ENCODE results near the gene ZNF592. TPM values are rescaled to one million over a fixed set of nuclear protein-coding genes. Genes with fewer than 3 reads are reported as not detected.

The ZNF592 gene
- total RNA-seq, 2 experiments from 2014 or later, result 18.1 to 18.3 TPM

DNA sequence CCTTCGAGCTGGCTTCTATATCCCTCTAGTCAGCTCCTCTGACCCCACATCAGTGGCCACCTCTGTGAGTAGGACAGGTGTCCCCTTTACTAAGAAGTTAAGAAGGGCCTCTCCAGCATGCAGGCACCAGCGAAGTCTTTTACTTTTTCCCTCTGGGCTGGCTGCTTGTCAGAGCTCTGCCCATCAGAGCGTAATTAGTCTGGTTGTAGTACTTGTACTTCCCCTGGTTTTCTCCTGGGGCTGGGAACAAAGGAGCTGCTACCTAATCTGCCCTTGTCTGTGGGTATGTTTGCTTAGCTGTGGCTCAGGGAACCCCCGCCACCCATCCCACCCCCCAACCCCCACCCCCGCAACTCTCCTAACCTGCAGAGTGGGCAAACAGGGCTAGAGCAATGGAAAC is 41.4 kb downstream of the ZNF592 start:
- H3K9me3 Mint-ChIP-seq, result no peaks in the 10 kb centered on the region
- no peak for DNase-seq
- ATAC-seq, result no peak
- TF ChIP-seq CTCF (IDR thresholded peaks at IDR 0.05), result no peak
- intact Hi-C loops (cut with micrococcal nuclease), result no loop called here
- peaks cover 36% of the 10 kb centered on the region for H3K4me1 Mint-ChIP-seq (ENCODE audit: low read depth)
- H3K4me3 Mint-ChIP-seq, result no peak overlapping the region
- H3K27ac Mint-ChIP-seq, result no peak overlapping the region
- no peaks in the 10 kb centered on the region for H3K27me3 Mint-ChIP-seq
- CTCF ChIA-PET, result interaction anchor here (0.8 kb wide), 1 partner anchor 138 kb away, joined by 3 read pairs; no protein-coding TSS in a partner anchor
- POLR2A ChIA-PET, result interaction anchor here (0.5 kb wide), 1 partner anchor 22 kb away, joined by 5 read pairs; no protein-coding TSS in a partner anchor
- H3K36me3 Mint-ChIP-seq (ENCODE audit: low read depth), result peaks cover 41% of the 10 kb centered on the region

DNA sequence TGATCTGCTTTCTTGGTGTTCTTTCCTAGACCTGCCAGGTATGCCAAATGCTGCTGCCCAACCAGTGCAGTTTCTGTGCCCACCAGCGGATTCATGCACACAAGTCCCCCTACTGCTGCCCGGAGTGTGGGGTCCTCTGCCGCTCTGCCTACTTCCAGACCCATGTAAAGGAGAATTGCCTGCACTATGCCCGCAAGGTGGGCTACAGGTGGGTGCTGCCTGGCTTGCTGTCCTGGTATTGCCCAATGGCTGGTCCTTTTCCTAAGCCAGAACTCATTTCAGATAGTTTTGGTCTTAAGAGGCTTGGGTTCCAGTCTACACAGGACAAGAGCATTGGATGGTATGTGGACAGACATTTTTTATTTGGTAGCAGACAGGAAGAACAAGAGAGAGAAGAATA is 42.3 kb downstream of the ZNF592 start:
- H3K27ac Mint-ChIP-seq, result no peak overlapping the region
- no peak for ATAC-seq

DNA sequence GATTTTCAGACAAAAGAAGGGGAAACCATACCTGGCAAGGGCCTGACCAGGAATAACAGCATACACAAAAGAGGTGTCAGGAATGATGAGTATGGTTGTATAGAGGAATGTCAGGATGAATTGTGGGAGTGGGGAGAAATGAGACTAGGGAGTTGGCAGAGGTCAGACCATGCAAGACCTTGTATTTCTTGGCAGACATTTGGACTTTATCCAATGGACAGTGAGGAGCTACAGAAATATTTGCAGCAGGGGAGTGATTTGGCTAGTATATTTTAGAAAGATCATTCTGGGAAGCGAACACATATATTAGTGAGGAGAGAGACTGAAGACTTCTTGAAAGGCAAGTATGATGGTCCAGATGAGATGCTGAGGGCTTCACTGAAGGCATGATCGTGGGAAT is 43.4 kb downstream of the ZNF592 start:
- no peaks in the 10 kb centered on the region for H3K27me3 Mint-ChIP-seq
- CTCF ChIA-PET, result interaction anchor here (1.4 kb wide), 1 partner anchor 28 kb away, joined by 3 read pairs; no protein-coding TSS in a partner anchor
- no peak for ATAC-seq
- peaks cover 31% of the 10 kb centered on the region for H3K36me3 Mint-ChIP-seq (ENCODE audit: low read depth)
- peak overlapping the region; percentile 0 for H3K27ac Mint-ChIP-seq
- POLR2A ChIA-PET, result interaction anchor here (1.1 kb wide), 1 partner anchor 138 kb away, joined by 4 read pairs; the partner anchor contains the start of gene WDR73
- intact Hi-C loops (cut with micrococcal nuclease), result no loop called here
- H3K4me1 Mint-ChIP-seq (ENCODE audit: low read depth), result peaks cover 20% of the 10 kb centered on the region
- no peaks in the 10 kb centered on the region for H3K9me3 Mint-ChIP-seq
- DNase-seq, result no peak
- H3K4me3 Mint-ChIP-seq, result no peak overlapping the region
- no peak for TF ChIP-seq CTCF (IDR thresholded peaks at IDR 0.05)

More for the DNA sequence above, 42.3 kb downstream of the ZNF592 start:
- ChIA-PET POLR2A (interaction anchor here (0.6 to 1.1 kb wide), 2 partner anchors 137 to 629 kb away, joined by 3 to 4 read pairs; partner anchors contain the start of gene WDR73), CTCF (interaction anchor here (1.4 kb wide), 1 partner anchor 27 kb away, joined by 3 read pairs; no protein-coding TSS in a partner anchor)
- Mint-ChIP-seq H3K4me1 (ENCODE audit: low read depth) (peaks cover 29% of the 10 kb centered on the region), H3K4me3 (no peak overlapping the region), H3K27me3 (no peaks in the 10 kb centered on the region), H3K9me3 (no peaks in the 10 kb centered on the region), H3K36me3 (ENCODE audit: low read depth) (peaks cover 37% of the 10 kb centered on the region)
- no peak for DNase-seq
- intact Hi-C loops (cut with micrococcal nuclease), result no loop called here
- no peak for TF ChIP-seq CTCF (IDR thresholded peaks at IDR 0.05)

DNA sequence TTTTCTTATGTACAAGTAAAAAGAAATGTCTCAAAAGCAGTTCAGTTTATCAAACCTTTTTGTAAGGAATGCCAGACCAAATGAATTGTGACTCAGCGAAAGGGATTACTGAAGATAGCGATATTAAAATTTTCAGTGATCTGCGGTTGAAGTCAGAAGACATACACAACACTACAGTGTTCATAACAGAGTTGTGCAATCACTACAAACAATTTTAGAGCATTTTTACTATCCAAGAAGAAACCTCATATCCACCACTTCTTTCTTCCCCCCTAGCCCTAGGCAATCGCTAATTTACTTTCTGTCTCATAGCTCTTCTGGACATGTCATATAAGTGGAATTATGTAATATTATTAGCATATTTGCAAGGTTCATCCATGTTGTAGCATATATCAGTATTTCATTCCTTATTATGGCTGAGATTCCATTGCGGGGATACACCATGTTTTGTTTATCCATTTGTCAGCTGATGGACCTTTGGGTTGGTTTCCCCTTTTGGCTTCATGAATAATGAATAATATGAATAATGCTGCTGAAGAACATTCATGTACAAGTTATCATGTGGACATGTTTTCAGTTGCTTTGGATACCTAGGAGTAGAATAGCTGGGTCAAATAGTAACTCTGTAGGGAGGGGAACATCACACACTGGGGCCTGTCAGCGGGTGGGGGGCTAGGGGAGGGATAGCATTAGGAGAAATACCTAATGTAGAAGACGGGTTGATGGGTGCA is 45.2 kb downstream of the ZNF592 start:
- no peak for TF ChIP-seq CTCF (IDR thresholded peaks at IDR 0.05)
- Mint-ChIP-seq H3K36me3 (ENCODE audit: low read depth) (peaks cover 23% of the 10 kb centered on the region), H3K4me1 (ENCODE audit: low read depth) (peaks cover 8% of the 10 kb centered on the region), H3K27me3 (no peaks in the 10 kb centered on the region), H3K27ac (no peak overlapping the region), H3K4me3 (no peak overlapping the region), H3K9me3 (no peaks in the 10 kb centered on the region)
- no peak for DNase-seq
- intact Hi-C loops (cut with micrococcal nuclease), result no loop called here
- ChIA-PET POLR2A (no interaction called here), CTCF (no interaction called here)
- ATAC-seq, result no peak

- Mint-ChIP-seq H3K36me3 (ENCODE audit: low read depth) (peaks cover 22% of the 10 kb centered on the region), H3K9me3 (no peaks in the 10 kb centered on the region), H3K27ac (no peak overlapping the region), H3K4me3 (no peak overlapping the region), H3K4me1 (ENCODE audit: low read depth) (peaks cover 6% of the 10 kb centered on the region), H3K27me3 (no peaks in the 10 kb centered on the region)
- POLR2A ChIA-PET, result no interaction called here
- DNase-seq, result no peak
- intact Hi-C loops (cut with micrococcal nuclease), result no loop called here
- CTCF ChIA-PET, result no interaction called here
- no peak for TF ChIP-seq CTCF (IDR thresholded peaks at IDR 0.05)
- ATAC-seq, result no peak
Measured at GRCh38 chr15:84794162-84794547, 45.8 kb downstream of the ZNF592 start.
